22Rv1 (cell line): Measurements from ENCODE around the gene DNAH9.

Source experiments
- ZFX ChIP-seq: fragments of 450-650 bp; IDR thresholded peaks from 2 replicates; pipeline ENCODE4 v1.6.1; 2017; ENCODE audit warnings: antibody characterized with exemption, borderline replicate concordance
- TF ChIP-seq, protein P1 (sequence below): fragments of 450-650 bp; IDR thresholded peaks from 2 replicates; pipeline ENCODE4 v1.5.1; 2017; ENCODE audit warnings: mild to moderate bottlenecking

GRCh38 chr17:11805952-11806351 lies 207.7 kb downstream of the DNAH9 start:
- TF ChIP-seq, protein P1, sequence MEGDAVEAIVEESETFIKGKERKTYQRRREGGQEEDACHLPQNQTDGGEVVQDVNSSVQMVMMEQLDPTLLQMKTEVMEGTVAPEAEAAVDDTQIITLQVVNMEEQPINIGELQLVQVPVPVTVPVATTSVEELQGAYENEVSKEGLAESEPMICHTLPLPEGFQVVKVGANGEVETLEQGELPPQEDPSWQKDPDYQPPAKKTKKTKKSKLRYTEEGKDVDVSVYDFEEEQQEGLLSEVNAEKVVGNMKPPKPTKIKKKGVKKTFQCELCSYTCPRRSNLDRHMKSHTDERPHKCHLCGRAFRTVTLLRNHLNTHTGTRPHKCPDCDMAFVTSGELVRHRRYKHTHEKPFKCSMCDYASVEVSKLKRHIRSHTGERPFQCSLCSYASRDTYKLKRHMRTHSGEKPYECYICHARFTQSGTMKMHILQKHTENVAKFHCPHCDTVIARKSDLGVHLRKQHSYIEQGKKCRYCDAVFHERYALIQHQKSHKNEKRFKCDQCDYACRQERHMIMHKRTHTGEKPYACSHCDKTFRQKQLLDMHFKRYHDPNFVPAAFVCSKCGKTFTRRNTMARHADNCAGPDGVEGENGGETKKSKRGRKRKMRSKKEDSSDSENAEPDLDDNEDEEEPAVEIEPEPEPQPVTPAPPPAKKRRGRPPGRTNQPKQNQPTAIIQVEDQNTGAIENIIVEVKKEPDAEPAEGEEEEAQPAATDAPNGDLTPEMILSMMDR, result no peak
- TF ChIP-seq ZFX, result no peak
